Midbrain (tissue), 1 donor: ENCODE measurements around the gene CD70.
"Not testable (repeated sequence)": the region's sequence is repeated elsewhere in the genome, so short reads cannot be mapped to it uniquely, and the experiment has no call there.

Experiments
- DNase-seq: peaks from one replicate; lab custom pipeline; 2025; lab: John Stamatoyannopoulos, UW

Gene CD70

GRCh38 chr19:6590827-6591319 is at the start of gene CD70:
Gene CD70 (minus strand): TSS chr19:6591150. CDS start chr19:6591002, 148 bp downstream.
- DNase-seq: no peak

GRCh38 chr19:6640333-6640732 is 49.4 kb upstream of the CD70 start:
- DNase-seq: not testable (repeated sequence)

GRCh38 chr19:6639439-6639838 is 48.5 kb upstream of the CD70 start:
- DNase-seq: no peak

- DNase-seq: not testable (repeated sequence)
Observed at GRCh38 chr19:6633456-6633813, 42.5 kb upstream of the CD70 start.

GRCh38 chr19:6632747-6633455 is 42.0 kb upstream of the CD70 start:
- DNase-seq: peak; percentile 85

GRCh38 chr19:6632002-6632621 is 41.2 kb upstream of the CD70 start:
- DNase-seq: peak; percentile 78

- no peak for DNase-seq
Observed at GRCh38 chr19:6626764-6627163, 35.8 kb upstream of the CD70 start.

- DNase-seq: no peak
Observed at GRCh38 chr19:6617374-6617773, 26.4 kb upstream of the CD70 start.

- DNase-seq: no peak
Observed at GRCh38 chr19:6616011-6616410, 25.1 kb upstream of the CD70 start.

GRCh38 chr19:6613711-6614110 is 22.8 kb upstream of the CD70 start:
- DNase-seq: no peak

- DNase-seq: no peak
Observed at GRCh38 chr19:6610934-6611852, 20.2 kb upstream of the CD70 start.

GRCh38 chr19:6608940-6609339 is 18.0 kb upstream of the CD70 start:
- DNase-seq: no peak

- DNase-seq: not testable (repeated sequence)
Observed at GRCh38 chr19:6608146-6608545, 17.2 kb upstream of the CD70 start.

- DNase-seq: not testable (repeated sequence)
Observed at GRCh38 chr19:6606276-6607070, 15.5 kb upstream of the CD70 start.

GRCh38 chr19:6604906-6605305 is 14.0 kb upstream of the CD70 start:
- no peak for DNase-seq

- no peak for DNase-seq
Observed at GRCh38 chr19:6602729-6603114, 11.8 kb upstream of the CD70 start.

GRCh38 chr19:6601537-6602052 is 10.6 kb upstream of the CD70 start:
- DNase-seq: not testable (repeated sequence)

- DNase-seq: not testable (repeated sequence)
Observed at GRCh38 chr19:6600951-6601536, 10.1 kb upstream of the CD70 start.

GRCh38 chr19:6599866-6600454 is 9.0 kb upstream of the CD70 start:
- DNase-seq: no peak

- not testable (repeated sequence) for DNase-seq
Observed at GRCh38 chr19:6598254-6598892, 7.4 kb upstream of the CD70 start.
